Epithelial cell of esophagus (primary cell): Measurements from ENCODE around the gene BLOC1S6.

ENCODE experiments used
- DNase-seq: peaks from one replicate; pipeline ENCODE4 v3.0.0; 2010; ENCODE audit warnings: low read depth
- H3K4me3 ChIP-seq: 2 replicates; pipeline ENCODE4 v1.5.1; 2011; ENCODE audit warnings: mild to moderate bottlenecking, low read length, control low read depth
- TF ChIP-seq, protein P1 (sequence below): IDR thresholded peaks from 2 replicates; pipeline ENCODE4 v1.5.1; 2011; ENCODE audit warnings: low read depth, mild to moderate bottlenecking, low read length, control low read depth, inconsistent platforms; ENCODE audit not compliant: insufficient read depth; ENCODE audit errors: missing control alignments

Gene BLOC1S6, protein sequence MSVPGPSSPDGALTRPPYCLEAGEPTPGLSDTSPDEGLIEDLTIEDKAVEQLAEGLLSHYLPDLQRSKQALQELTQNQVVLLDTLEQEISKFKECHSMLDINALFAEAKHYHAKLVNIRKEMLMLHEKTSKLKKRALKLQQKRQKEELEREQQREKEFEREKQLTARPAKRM

DNA sequence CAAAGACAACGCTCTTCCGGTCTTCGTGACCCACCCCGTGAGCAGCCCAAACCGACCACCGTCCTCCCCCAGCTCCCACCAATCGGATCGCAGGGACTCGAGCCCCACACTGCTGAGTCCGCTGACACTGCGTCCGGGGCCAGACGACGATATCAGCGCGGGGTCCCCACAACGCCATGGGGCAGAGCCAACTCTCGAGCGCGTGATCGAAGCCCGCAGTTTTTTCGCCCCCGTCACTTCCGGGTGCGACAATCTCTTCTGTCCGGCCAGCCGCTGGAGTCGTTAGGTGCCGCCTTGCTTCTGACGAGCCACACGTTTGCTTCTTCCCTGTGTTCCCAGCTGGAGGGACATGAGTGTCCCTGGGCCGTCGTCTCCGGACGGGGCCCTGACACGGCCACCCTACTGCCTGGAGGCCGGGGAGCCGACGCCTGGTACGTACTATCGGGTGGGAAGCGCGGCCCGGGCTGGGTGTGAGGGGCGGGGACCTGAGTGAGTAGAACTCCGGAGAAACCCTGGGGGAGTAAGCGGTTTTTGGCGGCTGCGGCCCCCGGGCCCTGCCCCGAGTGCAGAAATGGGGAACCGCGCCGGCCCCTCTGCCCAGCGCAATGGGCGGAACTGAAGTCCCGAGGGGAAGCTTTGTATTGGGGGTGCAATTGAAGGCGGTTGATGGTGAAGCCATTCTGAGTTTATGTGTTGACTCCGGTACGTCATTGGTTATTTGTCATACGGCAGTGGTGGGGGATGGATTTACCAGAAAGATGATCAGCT is at the start of gene BLOC1S6:
BLOC1S6 (plus strand) TSS at position 285 of the 768 bp plus-strand sequence; CDS start at position 350, 65 bp downstream.
- H3K4me3 ChIP-seq: peak within 1 kb of the TSS; percentile 94
- DNase-seq: peak; percentile 88
- TF ChIP-seq, protein P1, sequence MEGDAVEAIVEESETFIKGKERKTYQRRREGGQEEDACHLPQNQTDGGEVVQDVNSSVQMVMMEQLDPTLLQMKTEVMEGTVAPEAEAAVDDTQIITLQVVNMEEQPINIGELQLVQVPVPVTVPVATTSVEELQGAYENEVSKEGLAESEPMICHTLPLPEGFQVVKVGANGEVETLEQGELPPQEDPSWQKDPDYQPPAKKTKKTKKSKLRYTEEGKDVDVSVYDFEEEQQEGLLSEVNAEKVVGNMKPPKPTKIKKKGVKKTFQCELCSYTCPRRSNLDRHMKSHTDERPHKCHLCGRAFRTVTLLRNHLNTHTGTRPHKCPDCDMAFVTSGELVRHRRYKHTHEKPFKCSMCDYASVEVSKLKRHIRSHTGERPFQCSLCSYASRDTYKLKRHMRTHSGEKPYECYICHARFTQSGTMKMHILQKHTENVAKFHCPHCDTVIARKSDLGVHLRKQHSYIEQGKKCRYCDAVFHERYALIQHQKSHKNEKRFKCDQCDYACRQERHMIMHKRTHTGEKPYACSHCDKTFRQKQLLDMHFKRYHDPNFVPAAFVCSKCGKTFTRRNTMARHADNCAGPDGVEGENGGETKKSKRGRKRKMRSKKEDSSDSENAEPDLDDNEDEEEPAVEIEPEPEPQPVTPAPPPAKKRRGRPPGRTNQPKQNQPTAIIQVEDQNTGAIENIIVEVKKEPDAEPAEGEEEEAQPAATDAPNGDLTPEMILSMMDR: no peak

DNA sequence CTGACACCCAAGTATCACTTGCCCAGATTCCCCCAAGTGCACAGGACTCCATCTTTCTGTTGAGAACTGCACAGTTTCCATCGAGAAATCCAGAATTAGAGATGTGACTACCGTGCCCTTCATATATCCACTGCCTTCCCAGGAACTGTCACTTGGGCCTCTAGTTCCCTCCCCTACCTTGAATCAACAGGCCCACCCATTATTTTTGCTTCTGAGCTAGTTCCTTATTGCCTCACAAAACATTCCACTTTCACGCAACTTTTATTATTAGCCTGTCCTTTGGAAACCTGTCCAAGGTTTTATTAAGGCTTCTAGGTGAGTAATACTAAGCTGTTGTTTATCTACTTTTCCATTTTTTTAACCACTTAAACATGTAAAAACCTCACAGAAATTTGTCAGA is 47.5 kb upstream of the BLOC1S6 start:
- TF ChIP-seq, protein P1: no peak

DNA sequence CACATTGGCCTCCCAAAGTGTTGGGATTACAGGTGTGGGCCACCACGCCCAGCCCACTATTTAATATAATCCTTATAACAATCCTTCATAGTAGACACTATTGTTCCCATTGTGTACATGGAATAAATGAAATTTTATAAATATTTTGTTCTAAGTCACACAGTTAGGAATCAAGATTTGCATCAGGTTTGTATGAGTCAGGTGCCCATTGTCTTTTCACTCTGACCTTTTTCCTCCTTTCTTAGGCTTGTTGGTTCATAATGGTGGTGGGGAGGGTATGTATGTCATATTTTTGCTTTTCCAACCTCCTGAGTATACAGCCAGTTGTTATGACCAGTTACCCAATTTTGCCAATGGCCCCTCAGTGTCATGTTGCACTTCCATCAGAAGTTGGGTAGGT is 46.6 kb upstream of the BLOC1S6 start:
- TF ChIP-seq, protein P1: no peak
- H3K4me3 ChIP-seq: no peak overlapping the region
- DNase-seq: no peak

More for the DNA sequence above, 47.5 kb upstream of the BLOC1S6 start:
- H3K4me3 ChIP-seq: no peak overlapping the region
- DNase-seq: peak; percentile 13

DNA sequence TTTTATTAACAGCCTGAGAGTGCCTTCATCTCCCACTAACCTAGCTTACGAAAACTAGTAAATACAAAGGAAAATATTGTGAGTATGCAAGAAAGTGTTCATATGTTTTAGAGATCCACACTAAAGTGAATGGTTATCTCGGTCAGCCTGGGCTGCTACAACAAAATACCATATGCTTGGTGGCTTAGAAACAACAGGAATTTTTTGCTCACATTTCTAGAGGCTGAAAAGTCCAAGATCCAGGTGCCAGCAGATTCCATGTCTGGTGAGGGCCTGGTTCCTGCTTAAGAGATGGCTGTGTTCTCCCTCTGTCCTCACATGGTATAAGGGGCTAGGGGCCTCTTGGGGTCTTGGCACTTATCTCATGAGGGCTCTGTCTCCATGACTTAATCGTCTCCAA is 44.1 kb upstream of the BLOC1S6 start:
- TF ChIP-seq, protein P1: no peak
- DNase-seq: no peak
- H3K4me3 ChIP-seq: no peak overlapping the region

DNA sequence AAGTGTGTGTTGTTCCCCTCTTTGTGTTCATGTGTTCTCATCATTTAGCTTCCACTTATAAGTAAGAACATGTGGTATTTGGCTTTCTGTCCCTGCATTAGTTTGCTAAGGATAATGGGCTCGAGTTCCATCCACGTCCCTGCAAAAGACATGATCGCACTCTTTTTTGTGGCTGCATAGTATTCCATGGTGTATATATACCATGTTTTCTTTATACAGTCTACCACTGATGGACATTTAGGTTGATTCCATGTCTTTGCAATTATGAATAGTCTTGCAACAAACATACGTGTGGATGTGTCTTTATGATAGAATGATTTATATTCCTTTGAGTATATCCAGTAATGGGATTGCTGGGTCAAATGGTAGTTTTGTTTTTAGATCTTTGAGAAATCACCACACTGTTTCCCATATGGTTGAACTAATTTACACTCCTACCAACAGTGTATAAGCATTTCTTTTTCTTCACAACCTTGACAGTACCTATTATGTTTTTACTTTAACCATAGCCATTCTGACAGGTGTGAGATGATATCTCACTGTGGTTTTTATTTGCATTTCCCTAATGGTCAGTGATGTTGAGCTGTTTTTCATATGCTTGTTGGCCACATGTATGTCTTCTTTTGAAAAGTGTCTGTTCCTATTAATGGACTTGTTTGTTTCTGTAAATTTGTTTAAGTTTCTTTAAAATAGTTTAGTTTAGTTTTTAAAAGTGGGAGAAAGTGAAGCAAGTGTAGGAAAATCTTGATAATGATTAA is 42.7 kb upstream of the BLOC1S6 start:
- DNase-seq: no peak
- TF ChIP-seq, protein P1: no peak
- no peak overlapping the region for H3K4me3 ChIP-seq

DNA sequence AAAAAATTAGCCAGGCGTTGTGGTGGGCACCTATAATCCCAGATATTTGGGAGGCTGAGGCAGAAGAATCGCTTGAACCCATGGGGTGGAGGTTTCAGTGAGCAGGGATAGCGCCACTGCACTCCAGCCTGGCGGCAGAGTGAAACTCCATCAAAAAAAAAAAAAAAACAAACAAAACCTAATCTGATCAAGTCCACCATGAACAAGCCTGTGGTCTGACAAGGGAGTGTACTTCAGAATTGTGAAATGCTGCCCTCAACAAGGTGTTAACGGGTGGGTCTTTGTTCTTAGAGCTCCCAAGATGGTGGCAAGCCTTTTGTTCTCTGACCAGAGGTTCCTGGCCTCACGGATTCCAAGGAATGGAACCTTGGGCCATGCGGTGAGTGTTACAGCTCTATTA is 40.4 kb upstream of the BLOC1S6 start:
- TF ChIP-seq, protein P1: no peak
- H3K4me3 ChIP-seq: no peak overlapping the region
- DNase-seq: no peak
